A549 (cell line): Measurements from ENCODE around the gene SELENOO. TPM values are rescaled to one million over a fixed set of nuclear protein-coding genes. Genes with fewer than 3 reads are reported as not detected.

Experiments used
- ATAC-seq, 2 experiments: fragments of 200-7000 bp in 1 of 2; fragments of >200 bp in 1 of 2; cut with Nextera tagmentation in 1 of 2; cut with Tn5 transposase in 1 of 2; 3 replicates each; pipeline versions ENCODE4 v1.8.0 to v1.9.1; 2018 to 2020; ENCODE audit warnings: mild to moderate bottlenecking in 1 of 2, moderate library complexity in 1 of 2
- CTCF ChIA-PET: fragments of 300-600 bp; sonication (Branson Sonifier 250); formaldehyde crosslinking; extraction: SDS; loops from one replicate; lab custom pipeline; 2021; ENCODE audit warnings: antibody characterized with exemption, inconsistent platforms; lab: Yijun Ruan, JAX
- POLR2A ChIA-PET: fragments of 350-600 bp; formaldehyde crosslinking; extraction: SDS; loops from one replicate; lab custom pipeline; 2021; ENCODE audit warnings: antibody characterized with exemption, inconsistent platforms; lab: Yijun Ruan, JAX
- DNase-seq, 2 experiments: peaks; one replicate each; pipeline versions ENCODE4 v3.0.0 to v3.0.0-alpha.2; 2011 to 2016; ENCODE audit warnings: low read depth in 1 of 2, low spot score in 1 of 2
- FAIRE-seq: peaks from 2 replicates; lab custom pipeline; 2011; peaks lifted over from hg19 to GRCh38; lab: Jason Lieb, UNC
- H3K27ac ChIP-seq, 2 experiments: fragments of >200 bp; sonication (Bioruptor Twin); formaldehyde crosslinking; 3 replicates each; pipeline ENCODE4 v1.5.1; 2016 to 2017
- H3K4me1 ChIP-seq: fragments of >200 bp; sonication (Bioruptor Twin); formaldehyde crosslinking; 3 replicates; pipeline ENCODE4 v1.6.1; 2016
- H3K4me2 ChIP-seq: fragments of >200 bp; sonication (Bioruptor Twin); formaldehyde crosslinking; 3 replicates; pipeline ENCODE4 v1.6.1; 2016
- H3K4me3 ChIP-seq: fragments of >200 bp; sonication (Bioruptor Twin); formaldehyde crosslinking; 3 replicates; pipeline ENCODE4 v1.5.1; 2016
- H3K9me3 ChIP-seq: fragments of >200 bp; sonication (Bioruptor Twin); formaldehyde crosslinking; 3 replicates; pipeline ENCODE4 v1.6.1; 2016
- ATOH8 ChIP-seq: fragments of 250-450 bp; sonication (Bioruptor Pico); IDR thresholded peaks from 2 replicates; pipeline ENCODE4 v1.5.0; 2020; ENCODE audit warnings: low read depth, mild to moderate bottlenecking, moderate library complexity
- BCL3 ChIP-seq: fragments of >200 bp; sonication (Bioruptor Twin); formaldehyde crosslinking; IDR thresholded peaks from 3 replicates; pipeline ENCODE4 v1.6.1; 2016
- CBX8 ChIP-seq: fragments of 200-600 bp; sonication (generic); IDR thresholded peaks from 2 replicates; pipeline ENCODE4 v1.6.1; 2016
- CEBPB ChIP-seq, 2 experiments: fragments of >200 bp in 1 of 2; sonication (Bioruptor Twin) in 1 of 2; formaldehyde crosslinking in 1 of 2; IDR thresholded peaks; 2 replicates each; pipeline ENCODE4 v1.6.1; 2012 to 2016
- EHMT2 ChIP-seq: fragments of 200-600 bp; sonication (generic); IDR thresholded peaks from 2 replicates; pipeline ENCODE4 v1.6.1; 2016; ENCODE audit warnings: antibody characterized with exemption, low read depth, mild to moderate bottlenecking, moderate library complexity
- HDAC2 ChIP-seq: fragments of 200-600 bp; sonication (generic); IDR thresholded peaks from 2 replicates; pipeline ENCODE4 v1.6.1; 2016
- HMGXB4 ChIP-seq: fragments of 250-450 bp; sonication (Bioruptor Pico); IDR thresholded peaks from 2 replicates; pipeline ENCODE4 v1.5.0; 2021; ENCODE audit warnings: mild to moderate bottlenecking, moderate library complexity, borderline replicate concordance
- HOXA7 ChIP-seq: fragments of 250-450 bp; sonication (Bioruptor Pico); IDR thresholded peaks from 2 replicates; pipeline ENCODE4 v1.5.0; 2020; ENCODE audit warnings: mild to moderate bottlenecking, moderate library complexity
- JUNB ChIP-seq: fragments of >200 bp; sonication (Bioruptor Twin); formaldehyde crosslinking; IDR thresholded peaks from 2 replicates; pipeline ENCODE4 v1.6.1; 2016
- MAFK ChIP-seq: fragments of 450-650 bp; IDR thresholded peaks from 2 replicates; pipeline ENCODE4 v1.6.1; 2014; ENCODE audit not compliant: partially characterized antibody
- MYC ChIP-seq: IDR thresholded peaks from 2 replicates; pipeline ENCODE4 v1.6.1; 2012; ENCODE audit warnings: mild to moderate bottlenecking, inconsistent platforms, low read length, improper control_type of control experiment, borderline replicate concordance
- NR3C1 ChIP-seq: fragments of >200 bp; sonication (Bioruptor Twin); formaldehyde crosslinking; IDR thresholded peaks from 3 replicates; pipeline ENCODE4 v1.6.1; 2017
- RAD21 ChIP-seq, 2 experiments: fragments of >200 bp in 1 of 2; sonication (Bioruptor Twin) in 1 of 2; formaldehyde crosslinking in 1 of 2; IDR thresholded peaks in 1 of 2; conservative IDR thresholded peaks in 1 of 2; 2 replicates in 1 of 2; 3 replicates in 1 of 2; pipeline ENCODE4 v1.6.1; 2012 to 2018; ENCODE audit warnings: inconsistent platforms in 1 of 2
- RFX5 ChIP-seq: fragments of 450-650 bp; IDR thresholded peaks from 2 replicates; pipeline ENCODE4 v1.7.1; 2014; ENCODE audit warnings: antibody characterized with exemption, mild to moderate bottlenecking, moderate library complexity
- SREBF2 ChIP-seq: fragments of 450-650 bp; IDR thresholded peaks from 2 replicates; pipeline ENCODE4 v1.6.1; 2014; ENCODE audit warnings: mild to moderate bottlenecking, moderate library complexity
- ZC3H11A ChIP-seq: fragments of 450-650 bp; IDR thresholded peaks from 2 replicates; pipeline ENCODE4 v1.6.1; 2014; ENCODE audit warnings: antibody characterized with exemption, mild to moderate bottlenecking
- WGBS: methylation state at CpG from one replicate; pipeline ENCODE4 v1.1.6; 2017; ENCODE audit errors: missing lambda C conversion rate; 5-methylcytosine and 5-hydroxymethylcytosine counted together
- polyA plus RNA-seq, 4 experiments: library from polyadenylated mRNA; depleted of rRNA in 3 of 4; stranded (reverse); fragments of >200 nt; fragmentation: RNase III in 1 of 4; extraction: RNeasy Plus Mini Kit Qiagen cat#74134 plus additional on column Dnase treatment in 1 of 4; gene quantifications; 2 replicates in 3 of 4; 3 replicates in 1 of 4; pipeline ENCODE4 v1.2.3, GENCODE V29; 2011 to 2017

Gene SELENOO
- polyA plus RNA-seq, 2 of the 4 experiments (the other 2 are of a cell fraction) = 7.8 to 14.7 TPM

- DNase-seq (no peak), FAIRE-seq (no peak), ATAC-seq (peak; percentile 10 to 17; a peak in 3 of 6 replicates)
- ChIA-PET POLR2A (no interaction called here), CTCF (interaction anchor here (0.6 to 2.3 kb wide), 7 partner anchors 10 to 98 kb away, joined by 3 to 18 read pairs (median 7); partner anchors contain the start of gene HDAC10)
- TF ChIP-seq JUNB (no peak), SREBF2 (no peak)
- Histone ChIP-seq H3K27ac (peak within 1 kb of the TSS; percentile 98 to 99), H3K9me3 (no peaks in the 10 kb centered on the region), H3K4me2 (peak within 1 kb of the TSS; percentile 90), H3K4me3 (peak within 1 kb of the TSS; percentile 90), H3K4me1 (peaks cover 23% of the 10 kb centered on the region)
- WGBS = 63% methylated on average over 5 of the region's 61 CpGs
Measured at GRCh38 chr22:50261615-50262459, 61.0 kb downstream of the SELENOO start, which contains the start of gene MAPK12. Gene MAPK12 (minus strand): TSS chr22:50261683. CDS start chr22:50261509, 174 bp downstream.

GRCh38 chr22:50262460-50262911 is 61.7 kb downstream of the SELENOO start:
- peak; percentile 19 to 56; a peak in 3 of 6 replicates for ATAC-seq
- POLR2A ChIA-PET = no interaction called here
- DNase-seq = peak in 1 of 2 experiments; percentile 50
- Histone ChIP-seq H3K4me1 (peaks cover 26% of the 10 kb centered on the region), H3K4me3 (no peak overlapping the region), H3K27ac (peak overlapping the region; percentile 98 to 99), H3K4me2 (peak overlapping the region; percentile 90), H3K9me3 (no peaks in the 10 kb centered on the region)
- TF ChIP-seq RFX5 (no peak), EHMT2 (no peak), MYC (no peak), NR3C1 (no peak), ATOH8 (no peak), HOXA7 (CRISPR knock-in tag) (no peak)
- 37% methylated on average over 6 of the region's 7 CpGs for WGBS
- CTCF ChIA-PET = interaction anchor here (0.6 to 2.3 kb wide), 7 partner anchors 10 to 97 kb away, joined by 3 to 18 read pairs (median 3); no protein-coding TSS in a partner anchor
- FAIRE-seq = no peak

GRCh38 chr22:50262973-50263617 is 62.3 kb downstream of the SELENOO start:
- Histone ChIP-seq H3K4me2 (peak overlapping the region; percentile 90), H3K4me1 (peaks cover 29% of the 10 kb centered on the region), H3K4me3 (no peak overlapping the region), H3K27ac (peak overlapping the region; percentile 98 to 99), H3K9me3 (no peaks in the 10 kb centered on the region)
- WGBS = 68% methylated on average over 6 of the region's 9 CpGs
- DNase-seq (no peak), FAIRE-seq (no peak), ATAC-seq (no peak)
- TF ChIP-seq RAD21 (conservative IDR thresholded peaks at IDR 0.05 in 1 of 2, IDR thresholded peaks at IDR 0.05 in 1 of 2) (no peak), HDAC2 (no peak), BCL3 (no peak), CBX8 (no peak)
- ChIA-PET CTCF (interaction anchor here (0.6 to 2.3 kb wide), 8 partner anchors 11 to 263 kb away, joined by 3 to 18 read pairs (median 4); partner anchors contain the start of gene SCO2), POLR2A (no interaction called here)

- CTCF ChIA-PET = interaction anchor here (1.1 to 4.8 kb wide), 7 partner anchors 10 to 261 kb away, joined by 4 to 27 read pairs (median 4); partner anchors contain the start of genes HDAC10 and SCO2
- no peak overlapping the region for H3K4me2 ChIP-seq
- FAIRE-seq (no peak), DNase-seq (no peak), ATAC-seq (no peak)
- TF ChIP-seq HMGXB4 (no peak), ZC3H11A (no peak), MAFK (no peak), CEBPB (IDR thresholded peaks at IDR 0.05) (no peak), NR3C1 (no peak)
- H3K4me1 ChIP-seq = peaks cover 40% of the 10 kb centered on the region
- 92% methylated on average over 6 of the region's 15 CpGs for WGBS
- no peak overlapping the region for H3K4me3 ChIP-seq
- no peaks in the 10 kb centered on the region for H3K9me3 ChIP-seq
- POLR2A ChIA-PET = no interaction called here
- H3K27ac ChIP-seq = no peak overlapping the region
Measured at GRCh38 chr22:50264104-50264745, 63.4 kb downstream of the SELENOO start.
